SK-N-SH (cell line): Measurements from ENCODE around the gene TTC21A. TPM values are rescaled to one million over a fixed set of nuclear protein-coding genes. Genes with fewer than 3 reads are reported as not detected.

Experiments
- CTCF ChIA-PET: fragments of 300-600, 350-600 bp; formaldehyde crosslinking; extraction: SDS; loops from one replicate; lab custom pipeline; 2021; lab: Yijun Ruan, JAX
- POLR2A ChIA-PET: fragments of 350-600 bp; sonication (Branson Sonifier 250); formaldehyde crosslinking; extraction: SDS; loops from one replicate; lab custom pipeline; 2020; ENCODE audit warnings: antibody characterized with exemption, inconsistent platforms; lab: Yijun Ruan, JAX
- DNase-seq: peaks from one replicate; pipeline ENCODE4 v3.0.0; 2012
- H2AFZ ChIP-seq: fragments of 200-600 bp; sonication (generic); 2 replicates; pipeline ENCODE4 v1.8.1; 2016; ENCODE audit warnings: antibody characterized with exemption, mild to moderate bottlenecking, low read depth
- H3F3A ChIP-seq: fragments of 200-600 bp; sonication (generic); replicated peaks from 2 replicates; pipeline ENCODE3; 2016; ENCODE audit warnings: antibody characterized with exemption, mild to moderate bottlenecking; ENCODE audit not compliant: insufficient read depth
- H3K27ac ChIP-seq, 2 experiments: fragments of 200-500 bp in 1 of 2; fragments of 200-600 bp in 1 of 2; sonication (Bioruptor generic) in 1 of 2; sonication (generic), shearing (Covaris generic) in 1 of 2; 2 replicates each; pipeline versions ENCODE4 v1.5.1 to v1.6.1; 2014 to 2016; ENCODE audit warnings: low read depth in 2 of 2, inconsistent platforms in 1 of 2, low read length in 1 of 2, mild to moderate bottlenecking in 1 of 2, mixed read lengths in 1 of 2
- H3K27me3 ChIP-seq: fragments of 200-600 bp; sonication (generic), shearing (Covaris generic); 2 replicates; pipeline ENCODE4 v1.6.1; 2016; ENCODE audit warnings: mixed run types; ENCODE audit not compliant: insufficient read depth
- H3K36me3 ChIP-seq, 2 experiments: fragments of 200-500 bp in 1 of 2; fragments of 200-600 bp in 1 of 2; sonication (Bioruptor generic) in 1 of 2; sonication (generic) in 1 of 2; replicated peaks in 1 of 2; 2 replicates each; pipeline versions ENCODE3 to v1.5.1; 2014 to 2016; ENCODE audit warnings: low read length in 1 of 2, mild to moderate bottlenecking in 1 of 2; ENCODE audit not compliant: insufficient read depth in 2 of 2, control insufficient read depth in 1 of 2
- H3K4me1 ChIP-seq, 2 experiments: fragments of 200-500 bp in 1 of 2; fragments of 200-600 bp in 1 of 2; sonication (Bioruptor generic) in 1 of 2; sonication (generic), shearing (Covaris generic) in 1 of 2; 2 replicates each; pipeline versions ENCODE4 v1.5.1 to v1.6.1; 2014 to 2016; ENCODE audit warnings: low read depth in 1 of 2, low read length in 1 of 2, mixed run types in 1 of 2; ENCODE audit not compliant: insufficient read depth in 2 of 2, control insufficient read depth in 1 of 2
- H3K4me2 ChIP-seq: fragments of 200-600 bp; sonication (generic), shearing (Covaris generic); 2 replicates; pipeline ENCODE4 v1.6.1; 2017; ENCODE audit warnings: mixed run types
- H3K4me3 ChIP-seq, 2 experiments: fragments of 200-500 bp in 1 of 2; fragments of 200-600 bp in 1 of 2; sonication (Bioruptor generic) in 1 of 2; sonication (generic), shearing (Covaris generic) in 1 of 2; 2 replicates each; pipeline versions ENCODE4 v1.5.1 to v1.8.1; 2014 to 2016; ENCODE audit warnings: low read depth in 2 of 2, inconsistent platforms in 1 of 2, low read length in 1 of 2, mild to moderate bottlenecking in 1 of 2, mixed read lengths in 1 of 2, moderate library complexity in 1 of 2
- H3K79me2 ChIP-seq: fragments of 200-600 bp; sonication (generic); 2 replicates; pipeline ENCODE4 v1.8.1; 2017; ENCODE audit warnings: mild to moderate bottlenecking; ENCODE audit not compliant: insufficient read depth
- H3K9ac ChIP-seq: fragments of 200-600 bp; sonication (generic); 2 replicates; pipeline ENCODE4 v1.6.1; 2017; ENCODE audit warnings: mixed run types
- H3K9me2 ChIP-seq: fragments of 200-600 bp; sonication (generic); 2 replicates; pipeline ENCODE4 v1.6.1; 2017; ENCODE audit warnings: mixed run types
- H3K9me3 ChIP-seq: fragments of 200-600 bp; sonication (generic); 2 replicates; pipeline ENCODE4 v1.6.1; 2017; ENCODE audit warnings: mixed run types, mild to moderate bottlenecking, moderate library complexity
- H4K20me1 ChIP-seq: fragments of 200-600 bp; sonication (generic); 2 replicates; pipeline ENCODE4 v1.6.1; 2017; ENCODE audit warnings: mild to moderate bottlenecking, mixed run types; ENCODE audit not compliant: insufficient read depth
- CHD2 ChIP-seq: fragments of 150-350 bp; IDR thresholded peaks from 2 replicates; pipeline ENCODE4 v1.6.1; 2018; ENCODE audit warnings: low read length; ENCODE audit not compliant: partially characterized antibody
- ELF1 ChIP-seq: IDR thresholded peaks from 2 replicates; pipeline ENCODE4 v1.4.0; 2012
- EZH2phosphoT487 ChIP-seq: fragments of 200-600 bp; sonication (generic); IDR thresholded peaks from 2 replicates; pipeline ENCODE4 v1.6.1; 2017; ENCODE audit warnings: low read depth, mixed run types, mild to moderate bottlenecking, antibody characterized with exemption, moderate library complexity, borderline replicate concordance
- FOSL2 ChIP-seq: IDR thresholded peaks from 2 replicates; pipeline ENCODE4 v1.4.0; 2012; ENCODE audit warnings: low read depth, mild to moderate bottlenecking, moderate library complexity, borderline replicate concordance
- GATA2 ChIP-seq: sonication (generic); formaldehyde crosslinking; IDR thresholded peaks from 2 replicates; pipeline ENCODE4 v1.5.0; 2020; ENCODE audit warnings: mild to moderate bottlenecking, missing genetic modification reagents
- IRF3 ChIP-seq: fragments of 150-350 bp; IDR thresholded peaks from 2 replicates; pipeline ENCODE4 v1.6.1; 2016; ENCODE audit warnings: mild to moderate bottlenecking, low read depth, low read length
- JUND ChIP-seq: IDR thresholded peaks from 2 replicates; pipeline ENCODE4 v1.4.0; 2012
- MAX ChIP-seq: IDR thresholded peaks from 2 replicates; pipeline ENCODE4 v1.4.0; 2012; ENCODE audit warnings: low read depth
- MXI1 ChIP-seq: IDR thresholded peaks from 2 replicates; pipeline ENCODE4 v1.6.1; 2012; ENCODE audit warnings: mild to moderate bottlenecking, low read depth, low read length, improper control_type of control experiment
- NFIC ChIP-seq: IDR thresholded peaks from 2 replicates; pipeline ENCODE4 v1.4.0; 2012; ENCODE audit warnings: borderline replicate concordance
- RCOR1 ChIP-seq: fragments of 150-350 bp; IDR thresholded peaks from 2 replicates; pipeline ENCODE4 v1.6.1; 2017; ENCODE audit warnings: antibody characterized with exemption, low read length
- RFX5 ChIP-seq: IDR thresholded peaks from 2 replicates; pipeline ENCODE4 v1.6.1; 2012; ENCODE audit warnings: mild to moderate bottlenecking, improper control_type of control experiment, low read length
- RXRA ChIP-seq: IDR thresholded peaks from 2 replicates; pipeline ENCODE4 v1.4.0; 2012; ENCODE audit warnings: low read depth, mild to moderate bottlenecking, borderline replicate concordance
- SIN3A ChIP-seq: IDR thresholded peaks from 2 replicates; pipeline ENCODE4 v1.6.1; 2012; ENCODE audit warnings: low read depth, mild to moderate bottlenecking, low read length, moderate library complexity, borderline replicate concordance
- USF1 ChIP-seq: IDR thresholded peaks from 2 replicates; pipeline ENCODE4 v1.4.0; 2012; ENCODE audit warnings: low read depth, borderline replicate concordance
- ZBTB33 ChIP-seq: IDR thresholded peaks from 2 replicates; pipeline ENCODE4 v1.4.0; 2012; ENCODE audit warnings: low read depth, borderline replicate concordance
- WGBS: methylation state at CpG from one replicate; pipeline ENCODE4 v1.1.6; 2017; ENCODE audit warnings: low lambda C conversion rate; 5-methylcytosine and 5-hydroxymethylcytosine counted together
- polyA plus RNA-seq, 3 experiments: library from polyadenylated mRNA; depleted of rRNA; stranded (reverse); fragments of >200 nt; gene quantifications; 2 replicates each; pipeline ENCODE4 v1.2.3, GENCODE V29; 2012

Gene TTC21A
- polyA plus RNA-seq, 1 of the 3 experiments (the other 2 are of a cell fraction): 3.9 TPM

GRCh38 chr3:39127908-39128304 is 20.4 kb downstream of the TTC21A start:
- TF ChIP-seq RXRA (no peak), SIN3A (no peak), ZBTB33 (no peak), FOSL2 (no peak), NFIC (no peak), GATA2 (CRISPR knock-in tag) (no peak), CHD2 (no peak), IRF3 (no peak), USF1 (no peak), ELF1 (no peak), MAX (no peak), RCOR1 (no peak), RFX5 (no peak), EZH2phosphoT487 (no peak), JUND (no peak), MXI1 (no peak)
- H3K9me3 ChIP-seq: no peaks in the 10 kb centered on the region
- H4K20me1 ChIP-seq: no peaks in the 10 kb centered on the region
- no peak overlapping the region for H3K4me3 ChIP-seq
- no peak overlapping the region for H3K27ac ChIP-seq
- no peaks in the 10 kb centered on the region for H3K36me3 ChIP-seq
- 0 out of 4 replicates have a peak, but pooled peaks cover 0 to 6% of the 10 kb centered on the region in 2 experiments for H3K4me1 ChIP-seq
- DNase-seq: no peak
- WGBS: 23% methylated on average over 1 of the region's 1 CpG
- H2AFZ ChIP-seq: no peak overlapping the region
- H3K9me2 ChIP-seq: no peaks in the 10 kb centered on the region
- H3K27me3 ChIP-seq: no peaks in the 10 kb centered on the region
- no peaks in the 10 kb centered on the region for H3F3A ChIP-seq
- ChIA-PET POLR2A (no interaction called here), CTCF (interaction anchor here (0.7 to 14.8 kb wide), 11 partner anchors 11 to 163 kb away, joined by 3 to 223 read pairs (median 6); partner anchors contain the start of gene CX3CR1)
- no peak overlapping the region for H3K9ac ChIP-seq
- H3K79me2 ChIP-seq: no peaks in the 10 kb centered on the region
- H3K4me2 ChIP-seq: no peak overlapping the region
